CD4-positive, alpha-beta T cell treated with Interleukin-17A for 1 hour (primary cell): ENCODE results near the gene MALSU1.

Experiments
- DNase-seq: peaks from one replicate; pipeline ENCODE4 v3.0.0-alpha.2; 2020

Gene MALSU1

GRCh38 chr7:23298885-23299769 lies at the start of gene MALSU1:
Gene MALSU1 (plus strand): TSS chr7:23299339. CDS start chr7:23299353, 14 bp downstream.
- DNase-seq, result peak; percentile 96

DNA sequence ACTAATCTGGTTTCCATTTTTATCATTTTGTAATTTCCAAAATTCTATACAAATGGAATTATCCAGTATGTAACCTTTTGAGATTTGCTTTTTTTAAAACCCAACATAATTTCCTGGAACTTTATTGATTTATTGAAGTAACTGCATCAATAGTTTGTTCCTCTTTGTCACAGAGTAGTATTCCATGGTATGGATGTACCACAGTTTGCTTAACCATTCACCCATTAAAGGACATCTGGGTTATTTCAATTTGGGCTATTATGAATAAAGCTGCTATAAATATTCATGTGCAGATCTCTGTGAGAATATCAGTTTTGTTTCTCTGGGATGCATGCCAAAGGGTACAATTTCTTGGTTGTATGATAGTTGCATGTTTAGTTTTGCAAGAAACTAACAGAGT lies 49.7 kb upstream of the MALSU1 start:
- no peak for DNase-seq

DNA sequence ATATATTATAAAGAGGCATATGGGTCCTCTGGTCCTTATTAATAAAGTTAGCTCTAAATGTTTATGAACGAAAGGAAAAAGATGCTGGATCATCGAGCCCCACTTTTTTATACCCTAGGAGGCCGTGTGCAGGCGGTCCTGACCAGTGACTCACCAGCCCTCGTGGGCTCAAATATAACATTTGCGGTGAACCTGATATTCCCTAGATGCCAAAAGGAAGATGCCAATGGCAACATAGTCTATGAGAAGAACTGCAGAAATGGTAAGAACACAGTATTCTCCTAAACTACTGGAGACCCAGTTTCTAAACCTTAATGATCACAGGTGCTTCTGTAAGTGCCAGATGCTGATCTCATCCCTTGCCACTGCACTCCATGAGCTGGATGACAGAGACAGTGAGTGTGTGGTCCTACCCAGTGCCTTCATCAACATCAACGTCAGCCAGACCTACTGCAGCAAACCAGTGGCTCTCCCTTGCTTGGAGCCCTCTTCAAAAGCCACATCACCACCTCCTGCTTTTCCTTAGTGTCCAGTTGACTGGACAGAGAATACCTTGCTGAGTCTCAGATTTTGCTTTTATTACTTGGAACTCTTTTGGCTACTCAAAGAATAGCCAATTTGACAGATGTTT lies 45.0 kb upstream of the MALSU1 start:
- DNase-seq, result no peak

GRCh38 chr7:23256731-23257130 lies 42.4 kb upstream of the MALSU1 start:
- no peak for DNase-seq

GRCh38 chr7:23260371-23260770 lies 38.8 kb upstream of the MALSU1 start:
- DNase-seq, result no peak

GRCh38 chr7:23261843-23262452 lies 37.2 kb upstream of the MALSU1 start:
- peak; percentile 55 for DNase-seq

DNA sequence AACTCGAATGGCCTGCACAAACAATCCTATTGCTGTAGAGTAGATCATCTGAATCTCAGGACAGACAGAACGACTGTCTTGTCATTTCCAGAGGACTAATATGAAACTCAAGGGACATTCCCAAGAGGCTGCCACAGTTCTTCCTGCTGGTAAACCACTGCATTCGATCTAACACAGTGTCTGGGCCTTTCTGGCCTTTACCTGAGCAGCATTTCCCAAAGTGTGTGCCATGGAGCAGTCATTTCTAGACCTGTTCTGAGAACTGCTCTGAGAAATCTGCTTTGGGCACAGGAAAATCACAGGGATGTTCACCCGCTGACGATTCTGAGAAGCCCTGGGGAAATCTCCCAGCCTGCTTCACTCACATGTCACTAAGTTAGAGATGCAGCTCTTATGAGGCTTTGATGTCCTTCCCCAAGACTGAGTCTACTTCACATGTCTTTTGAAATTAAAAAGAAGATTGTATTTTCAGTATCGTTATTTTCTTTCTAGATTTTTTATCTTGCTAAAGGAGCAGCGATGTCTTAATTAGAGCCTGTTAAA lies 34.2 kb upstream of the MALSU1 start:
- no peak for DNase-seq

DNA sequence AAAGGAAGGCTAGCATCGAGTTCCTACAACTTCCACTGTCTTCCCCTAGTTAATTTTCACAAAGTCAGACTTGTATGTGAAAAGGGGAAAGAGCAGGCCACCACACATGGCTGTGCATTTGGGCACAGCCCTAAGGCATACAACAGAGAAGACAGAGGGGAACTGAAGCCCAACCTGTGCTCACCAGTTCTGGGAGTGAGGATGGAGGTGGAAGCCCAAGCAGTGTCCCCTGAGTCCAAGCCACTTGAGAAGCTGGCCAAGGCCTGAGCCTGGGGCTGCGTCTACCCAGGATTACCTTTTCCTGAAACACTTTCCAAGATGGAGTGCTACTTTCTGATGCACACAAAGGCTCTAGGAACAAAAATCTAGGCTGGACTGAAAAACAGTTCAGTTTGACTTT lies 32.2 kb upstream of the MALSU1 start:
- no peak for DNase-seq

DNA sequence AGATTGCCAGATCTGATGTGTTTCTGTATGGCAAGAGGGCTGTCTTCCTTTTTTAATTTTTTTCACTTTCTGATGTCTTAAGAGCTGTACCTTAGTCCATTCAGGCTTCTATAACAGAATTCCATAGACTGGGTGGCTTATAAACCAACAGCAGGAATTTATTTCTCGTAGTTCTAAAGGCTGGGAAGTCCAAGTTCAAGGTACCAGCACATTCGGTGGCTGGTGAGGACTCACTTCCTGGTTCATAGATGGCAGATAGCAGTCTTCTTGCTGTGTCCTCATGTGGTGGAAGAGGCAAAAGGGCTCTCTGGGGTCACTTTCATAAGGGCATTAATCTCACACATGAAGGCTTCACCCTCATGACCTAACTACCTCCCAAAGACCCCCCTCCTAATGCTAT lies 31.8 kb upstream of the MALSU1 start:
- DNase-seq, result no peak

DNA sequence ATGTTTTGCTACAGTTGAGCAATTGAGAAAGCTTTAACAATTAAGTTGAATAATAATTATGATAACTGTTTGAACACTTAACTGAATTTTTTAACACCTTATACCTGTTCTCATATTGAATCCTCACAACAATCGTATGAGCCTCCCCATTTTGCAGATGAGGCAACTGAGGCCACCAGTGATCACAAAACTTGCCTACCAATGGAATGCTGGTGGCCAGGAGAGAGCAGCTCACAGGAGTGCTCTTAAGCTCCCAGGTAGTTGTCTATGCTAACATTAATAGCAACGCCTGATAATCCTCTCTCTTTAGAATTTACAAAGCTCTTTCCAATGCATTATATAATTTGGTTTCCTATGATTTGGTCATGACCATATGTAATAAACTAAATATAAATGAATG lies 31.0 kb upstream of the MALSU1 start:
- DNase-seq, result no peak

- DNase-seq, result no peak
Observed at GRCh38 chr7:23268746-23269145, 30.4 kb upstream of the MALSU1 start.

- no peak for DNase-seq
Observed at GRCh38 chr7:23272275-23272674, 26.9 kb upstream of the MALSU1 start.

DNA sequence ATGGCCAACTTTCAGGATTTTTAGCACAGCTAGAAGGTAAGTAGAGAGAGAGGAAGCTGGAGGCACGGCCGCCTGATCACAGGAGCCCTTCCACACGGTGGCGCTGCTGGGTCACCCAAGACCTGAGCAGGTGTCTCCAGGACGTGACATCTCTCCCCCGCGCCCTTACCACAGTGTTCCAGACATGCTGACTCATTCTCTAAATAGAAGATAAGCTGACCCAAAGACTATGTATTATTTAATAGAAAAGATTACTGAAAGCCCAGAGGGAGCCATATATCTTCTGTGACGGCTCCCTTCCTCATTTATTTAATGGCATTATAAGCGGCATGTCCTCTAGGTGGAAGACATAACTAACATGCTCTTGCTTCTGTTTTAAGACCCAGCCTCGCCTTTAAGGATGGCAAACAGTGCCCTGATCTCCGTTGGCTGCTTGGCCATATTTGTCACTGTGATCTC lies 26.0 kb upstream of the MALSU1 start:
- peak; percentile 86 for DNase-seq

DNA sequence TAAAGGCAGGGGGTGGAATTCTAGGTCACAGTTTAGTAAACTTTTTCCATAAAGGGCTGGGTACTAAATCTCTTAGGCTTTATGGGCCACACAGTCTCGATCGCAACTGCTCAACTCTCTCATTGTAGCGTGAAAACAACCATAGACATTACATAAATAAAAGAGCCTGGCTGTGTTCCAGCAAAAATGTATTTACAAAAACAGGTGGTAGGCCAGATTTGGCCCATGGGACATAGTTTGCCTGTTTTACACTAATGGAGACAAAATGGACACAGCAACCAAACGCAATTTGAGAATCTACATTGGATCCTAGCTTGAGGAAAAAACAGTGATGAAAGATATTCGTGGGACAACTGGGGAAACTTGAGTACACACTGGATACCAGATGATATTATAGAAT lies 23.2 kb upstream of the MALSU1 start:
- DNase-seq, result no peak

GRCh38 chr7:23276376-23276775 lies 22.8 kb upstream of the MALSU1 start:
- no peak for DNase-seq

DNA sequence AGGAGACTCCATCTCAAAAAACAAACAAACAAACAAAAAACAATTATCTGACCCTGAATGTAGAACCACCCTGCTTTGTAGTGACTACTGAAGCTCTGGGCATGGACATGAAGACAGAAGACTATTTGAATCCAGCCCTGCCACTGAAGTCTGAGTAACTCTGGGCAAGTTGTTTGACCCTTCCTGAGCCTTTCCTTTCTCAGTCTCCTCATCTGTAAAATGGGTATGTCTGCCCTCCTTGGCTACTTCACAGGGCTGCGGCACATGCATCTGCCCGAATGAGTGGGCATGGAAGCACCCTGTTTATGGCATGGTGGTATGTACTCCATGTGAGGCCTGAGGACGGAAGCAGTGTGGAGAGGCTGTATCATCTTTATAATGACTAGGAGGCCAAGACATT lies 22.2 kb upstream of the MALSU1 start:
- DNase-seq, result no peak

DNA sequence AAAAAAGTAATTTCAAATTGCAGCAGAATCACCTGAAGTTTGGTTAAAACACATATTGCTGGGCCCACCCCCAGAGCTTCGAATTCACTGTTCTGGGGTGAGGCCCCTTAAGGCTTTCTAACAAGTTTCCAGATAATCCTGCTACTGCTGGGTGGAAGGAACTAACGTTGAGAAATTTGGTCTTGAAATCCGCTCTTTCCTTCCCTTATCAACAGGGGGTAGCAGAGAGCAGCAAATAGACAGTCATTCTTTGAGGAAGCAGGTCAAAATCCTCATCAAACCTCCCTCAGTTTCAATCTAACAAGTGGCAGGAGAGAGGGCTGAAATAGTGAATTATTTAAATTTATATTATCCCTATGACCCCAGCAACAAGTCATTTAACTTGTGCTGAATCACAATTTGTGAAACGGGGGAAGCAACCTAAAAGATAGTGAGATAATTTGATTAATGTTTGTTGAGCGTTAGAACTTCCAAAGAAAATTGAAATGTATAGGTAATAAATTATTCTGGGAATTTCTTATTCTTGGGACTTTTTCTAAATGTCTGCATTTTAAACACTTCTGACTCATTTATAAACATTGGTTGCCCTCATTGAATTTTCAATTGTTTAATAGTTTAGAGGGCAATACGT lies 21.7 kb upstream of the MALSU1 start:
- DNase-seq, result peak; percentile 67

- no peak for DNase-seq
Observed at GRCh38 chr7:23279819-23280525, 19.2 kb upstream of the MALSU1 start.

- DNase-seq, result no peak
Observed at GRCh38 chr7:23283086-23283485, 16.1 kb upstream of the MALSU1 start.

DNA sequence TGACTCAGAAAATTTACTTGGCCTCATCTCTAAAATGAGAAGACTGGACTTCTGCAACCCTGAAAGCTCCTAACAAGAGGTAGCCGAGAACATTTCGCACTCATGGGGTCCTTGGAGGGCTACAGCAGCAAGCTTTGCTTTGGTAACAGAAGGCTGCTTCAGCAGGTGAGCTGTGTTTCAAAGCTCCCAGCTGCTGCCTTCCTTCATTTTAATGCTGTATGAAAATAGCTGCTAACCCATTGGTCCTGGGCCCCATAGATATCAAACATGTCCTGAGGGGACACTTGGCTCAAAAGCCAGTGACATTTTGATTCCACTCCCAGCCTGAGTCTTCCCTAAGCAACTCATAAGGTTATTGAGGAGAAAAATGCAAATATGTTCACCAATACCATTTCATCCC lies 14.3 kb upstream of the MALSU1 start:
- DNase-seq, result no peak

- no peak for DNase-seq
Observed at GRCh38 chr7:23285657-23286646, 13.2 kb upstream of the MALSU1 start.
